Loucy (cell line): ENCODE results near the gene SPINT3.

Source experiments
- H2AFZ ChIP-seq: fragments of 200-600 bp; sonication (generic); 2 replicates; pipeline ENCODE4 v1.6.0; 2016; ENCODE audit warnings: antibody characterized with exemption, mild to moderate bottlenecking, low read length, moderate library complexity
- H3F3A ChIP-seq: fragments of 200-600 bp; 2 replicates; pipeline ENCODE4 v1.6.0; 2016; ENCODE audit warnings: antibody characterized with exemption, low read depth, mild to moderate bottlenecking
- H3K27me3 ChIP-seq: fragments of 200-600 bp; sonication (generic); 2 replicates; pipeline ENCODE4 v1.6.1; 2014; ENCODE audit warnings: low read length, mild to moderate bottlenecking; ENCODE audit not compliant: insufficient read depth, poor library complexity, severe bottlenecking
- H3K36me3 ChIP-seq: fragments of 200-600 bp; sonication (generic); 2 replicates; pipeline ENCODE4 v1.6.1; 2016; ENCODE audit warnings: low read length; ENCODE audit not compliant: insufficient read depth
- H3K4me1 ChIP-seq: fragments of 200-600 bp; sonication (generic); 2 replicates; pipeline ENCODE4 v1.5.1; 2014; ENCODE audit warnings: low read length, mild to moderate bottlenecking; ENCODE audit not compliant: insufficient read depth, poor library complexity, severe bottlenecking
- H3K4me2 ChIP-seq: fragments of 200-600 bp; sonication (generic); 2 replicates; pipeline ENCODE4 v1.6.0; 2014; ENCODE audit warnings: antibody characterized with exemption, low read length, low read depth, mild to moderate bottlenecking; ENCODE audit not compliant: poor library complexity, severe bottlenecking
- H3K4me3 ChIP-seq: fragments of 200-600 bp; sonication (generic); 2 replicates; pipeline ENCODE4 v1.5.1; 2014; ENCODE audit warnings: low read length, mild to moderate bottlenecking, mixed read lengths; ENCODE audit not compliant: poor library complexity, severe bottlenecking
- H3K79me2 ChIP-seq: fragments of 200-600 bp; sonication (generic); 2 replicates; pipeline ENCODE4 v1.6.1; 2014; ENCODE audit warnings: low read length; ENCODE audit not compliant: insufficient read depth
- H3K9ac ChIP-seq: fragments of 200-600 bp; sonication (generic); 2 replicates; pipeline ENCODE4 v1.6.0; 2014; ENCODE audit warnings: mild to moderate bottlenecking, low read depth, low read length, moderate library complexity; ENCODE audit not compliant: poor library complexity, severe bottlenecking
- H3K9me2 ChIP-seq: fragments of 200-600 bp; sonication (generic); replicated peaks from 2 replicates; pipeline ENCODE4 v1.6.1; 2016; ENCODE audit warnings: low read depth, low read length, mixed read lengths
- H3K9me3 ChIP-seq: fragments of 200-600 bp; sonication (generic); 2 replicates; pipeline ENCODE4 v1.6.1; 2014; ENCODE audit warnings: mild to moderate bottlenecking, antibody characterized with exemption, low read length, low read depth; ENCODE audit not compliant: insufficient read depth
- H4K20me1 ChIP-seq: fragments of 200-600 bp; sonication (generic); 2 replicates; pipeline ENCODE4 v1.6.0; 2014; ENCODE audit warnings: antibody characterized with exemption, low read length, mild to moderate bottlenecking; ENCODE audit not compliant: insufficient read depth, poor library complexity, severe bottlenecking
- EZH2phosphoT487 ChIP-seq: fragments of 200-600 bp; IDR thresholded peaks from 2 replicates; pipeline ENCODE4 v1.6.1; 2018; ENCODE audit warnings: antibody characterized with exemption, mild to moderate bottlenecking, moderate library complexity, borderline replicate concordance
- TF ChIP-seq, protein P1 (sequence below): fragments of 200-600 bp; sonication (generic); conservative IDR thresholded peaks from 2 replicates; pipeline ENCODE4 v1.5.1; 2014; ENCODE audit warnings: mild to moderate bottlenecking, antibody characterized with exemption, low read length

The SPINT3 gene

DNA sequence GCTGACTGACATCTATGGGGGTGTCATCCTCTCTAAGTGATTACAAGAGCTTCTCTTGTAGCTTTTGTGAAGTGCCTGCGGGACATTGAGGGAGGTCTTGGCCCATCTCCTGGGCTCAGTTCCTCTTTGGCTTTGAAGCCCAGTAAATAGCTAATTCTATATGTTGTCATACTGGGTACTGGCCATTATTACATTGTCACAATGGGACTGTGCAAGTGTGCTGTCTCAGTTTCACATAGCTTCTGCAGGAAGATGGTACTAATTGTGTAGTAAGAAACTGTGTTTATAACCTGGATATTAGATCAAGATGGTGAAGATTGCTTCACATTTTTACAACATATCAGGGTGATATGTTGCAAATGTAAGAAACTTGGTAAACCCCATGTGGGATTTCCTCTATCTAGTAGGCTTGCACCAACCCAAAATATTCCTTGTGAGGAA is 19.9 kb downstream of the SPINT3 start:
- Histone ChIP-seq H3K9ac (no peak overlapping the region), H3K27me3 (no peaks in the 10 kb centered on the region), H3K9me2 (no peaks in the 10 kb centered on the region), H3K79me2 (no peaks in the 10 kb centered on the region), H3K4me3 (no peak overlapping the region), H4K20me1 (no peaks in the 10 kb centered on the region), H3K9me3 (no peaks in the 10 kb centered on the region), H2AFZ (no peak overlapping the region), H3K36me3 (no peaks in the 10 kb centered on the region), H3K4me2 (no peak overlapping the region), H3K4me1 (no peaks in the 10 kb centered on the region), H3F3A (no peaks in the 10 kb centered on the region)
- TF ChIP-seq, protein P1, sequence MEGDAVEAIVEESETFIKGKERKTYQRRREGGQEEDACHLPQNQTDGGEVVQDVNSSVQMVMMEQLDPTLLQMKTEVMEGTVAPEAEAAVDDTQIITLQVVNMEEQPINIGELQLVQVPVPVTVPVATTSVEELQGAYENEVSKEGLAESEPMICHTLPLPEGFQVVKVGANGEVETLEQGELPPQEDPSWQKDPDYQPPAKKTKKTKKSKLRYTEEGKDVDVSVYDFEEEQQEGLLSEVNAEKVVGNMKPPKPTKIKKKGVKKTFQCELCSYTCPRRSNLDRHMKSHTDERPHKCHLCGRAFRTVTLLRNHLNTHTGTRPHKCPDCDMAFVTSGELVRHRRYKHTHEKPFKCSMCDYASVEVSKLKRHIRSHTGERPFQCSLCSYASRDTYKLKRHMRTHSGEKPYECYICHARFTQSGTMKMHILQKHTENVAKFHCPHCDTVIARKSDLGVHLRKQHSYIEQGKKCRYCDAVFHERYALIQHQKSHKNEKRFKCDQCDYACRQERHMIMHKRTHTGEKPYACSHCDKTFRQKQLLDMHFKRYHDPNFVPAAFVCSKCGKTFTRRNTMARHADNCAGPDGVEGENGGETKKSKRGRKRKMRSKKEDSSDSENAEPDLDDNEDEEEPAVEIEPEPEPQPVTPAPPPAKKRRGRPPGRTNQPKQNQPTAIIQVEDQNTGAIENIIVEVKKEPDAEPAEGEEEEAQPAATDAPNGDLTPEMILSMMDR, result no peak
- no peak for TF ChIP-seq EZH2phosphoT487

DNA sequence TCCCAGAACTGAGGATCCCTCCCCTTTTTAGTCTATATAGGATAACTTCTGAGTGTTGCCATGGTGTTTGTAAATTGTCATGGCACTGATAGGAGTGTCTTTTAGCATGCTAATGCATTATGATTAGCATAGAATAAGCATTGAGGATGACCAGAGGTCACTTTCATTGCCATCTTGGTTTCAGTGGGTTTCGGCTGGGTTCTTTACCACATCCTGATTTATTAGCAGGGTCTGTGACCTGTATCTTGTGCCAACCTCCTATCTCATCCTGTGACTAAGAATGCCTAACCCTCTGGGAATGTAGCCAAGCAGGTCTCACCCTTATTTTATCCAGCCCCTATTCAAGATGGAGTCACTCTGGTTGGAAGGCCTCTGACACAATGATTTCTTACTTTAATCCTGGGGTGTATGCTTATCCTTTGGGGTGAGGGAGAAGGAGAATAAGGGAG is 26.3 kb downstream of the SPINT3 start:
- Histone ChIP-seq H3K4me1 (no peaks in the 10 kb centered on the region), H2AFZ (no peak overlapping the region), H3K9me2 (no peaks in the 10 kb centered on the region), H3K4me2 (no peak overlapping the region), H3K9ac (no peak overlapping the region), H4K20me1 (no peaks in the 10 kb centered on the region), H3K27me3 (no peaks in the 10 kb centered on the region), H3K9me3 (no peaks in the 10 kb centered on the region), H3F3A (no peaks in the 10 kb centered on the region), H3K79me2 (no peaks in the 10 kb centered on the region), H3K4me3 (no peak overlapping the region), H3K36me3 (no peaks in the 10 kb centered on the region)
- TF ChIP-seq, protein P1, result no peak
- no peak for TF ChIP-seq EZH2phosphoT487

DNA sequence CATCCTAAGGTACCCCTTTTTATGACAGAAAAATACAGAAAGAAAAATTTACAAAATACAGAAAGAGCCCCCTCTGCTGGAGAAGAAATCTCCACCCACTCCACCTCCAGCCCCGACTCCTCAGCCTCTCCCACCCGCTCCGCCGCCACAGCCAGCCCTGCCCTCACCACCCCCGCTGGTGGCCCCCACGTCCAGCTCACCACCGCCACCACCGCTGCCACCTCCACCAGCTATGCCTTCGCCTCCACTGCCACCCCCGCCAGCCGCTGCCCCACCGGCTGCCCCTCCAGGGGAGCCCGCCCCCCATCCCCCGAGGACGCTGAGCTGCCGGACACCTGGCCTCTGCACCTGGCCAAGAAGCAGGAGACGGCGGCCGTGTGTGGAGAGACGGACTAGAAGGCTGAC is 28.2 kb downstream of the SPINT3 start:
- Histone ChIP-seq H3K4me3 (no peak overlapping the region), H3K9me3 (no peaks in the 10 kb centered on the region), H2AFZ (no peak overlapping the region), H3K9ac (no peak overlapping the region), H3K4me2 (no peak overlapping the region), H3F3A (no peaks in the 10 kb centered on the region), H3K27me3 (no peaks in the 10 kb centered on the region), H3K4me1 (no peaks in the 10 kb centered on the region), H4K20me1 (no peaks in the 10 kb centered on the region), H3K36me3 (no peaks in the 10 kb centered on the region), H3K79me2 (no peaks in the 10 kb centered on the region), H3K9me2 (no peaks in the 10 kb centered on the region)
- TF ChIP-seq, protein P1, result peak; percentile 28
- no peak for TF ChIP-seq EZH2phosphoT487
